Body of pancreas (tissue), 4 donors: ENCODE results near the gene P2RY8. TPM values are rescaled to one million over a fixed set of nuclear protein-coding genes. Genes with fewer than 3 reads are reported as not detected.

Experiments used
- ATAC-seq: fragments of 150-250 bp; one replicate; pipeline ENCODE4 v1.9.1; 2016
- DNase-seq, 4 donors: peaks; one replicate each; pipeline ENCODE4 v3.0.0-alpha.2; 2019
- H3K27ac ChIP-seq, 4 donors: fragments of 200-600 bp; sonication (generic); 1 replicate in 3 of 4; 2 replicates in 1 of 4; pipeline versions ENCODE4 v1.5.1 to v1.6.1; 2016 to 2019; ENCODE audit warnings: mild to moderate bottlenecking in 1 of 4, mixed read lengths in 1 of 4, moderate library complexity in 1 of 4
- H3K27me3 ChIP-seq, 2 donors: fragments of 200-600 bp; sonication (generic); one replicate each; pipeline ENCODE4 v1.6.0; 2016; ENCODE audit warnings: mild to moderate bottlenecking in 1 of 2
- H3K36me3 ChIP-seq, 2 donors: fragments of 200-600 bp; sonication (generic); replicated peaks in 1 of 2; 2 replicates each; pipeline ENCODE4 v1.5.1; 2016; ENCODE audit warnings: low read depth in 2 of 2; ENCODE audit not compliant: insufficient read depth in 1 of 2
- H3K4me1 ChIP-seq: fragments of 200-600 bp; sonication (generic); one replicate; pipeline ENCODE4 v1.6.0; 2016
- H3K4me3 ChIP-seq, 2 donors: fragments of 200-600 bp; sonication (generic); 1 replicate in 1 of 2; 2 replicates in 1 of 2; pipeline ENCODE4 v1.5.1; 2016 to 2019
- H3K9me3 ChIP-seq, 3 donors: fragments of 200-600 bp; sonication (generic); 1 replicate in 2 of 3; 2 replicates in 1 of 3; pipeline ENCODE4 v1.5.1; 2016
- CTCF ChIP-seq, 7 experiments: fragments of 450-650 bp in 4 of 7; fragments of 200-600 bp in 3 of 7; sonication (generic) in 3 of 7; IDR thresholded peaks; one replicate each; pipeline ENCODE4 v1.5.1; 2016 to 2019; ENCODE audit warnings: antibody characterized with exemption in 7 of 7
- POLR2A ChIP-seq, 3 donors: fragments of 450-650 bp; IDR thresholded peaks; one replicate each; pipeline ENCODE4 v1.6.1; 2016; ENCODE audit warnings: antibody characterized with exemption in 3 of 3, mild to moderate bottlenecking in 2 of 3
- WGBS, 2 donors: methylation state at CpG; one replicate each; pipeline ENCODE4 v1.1.5; 2017; 5-methylcytosine and 5-hydroxymethylcytosine counted together
- intact Hi-C: fragments of 100-400 bp; cut with DNase I; formaldehyde crosslinking; loops from one replicate; pipeline ENCODE4 v1.15.1; 2023
- total RNA-seq, 2 donors: library from RNA; depleted of rRNA; stranded (reverse); fragments of >200 nt; gene quantifications; one replicate each; pipeline ENCODE4 v1.1.0, GENCODE V29; 2016

P2RY8 gene
- total RNA-seq, 2 donors from 2014 or later: 0.66 to 0.78 TPM

GRCh38 chrX:1529756-1530155 is 7.2 kb downstream of the P2RY8 start:
- H3K9me3 ChIP-seq: no peaks in the 10 kb centered on the region
- 73 to 75% methylated on average over 6 of the region's 6 CpGs for WGBS, 2 donors
- no peaks in the 10 kb centered on the region for H3K27me3 ChIP-seq
- ATAC-seq (no peak), DNase-seq (no peak)
- intact Hi-C loops: no loop called here
- no peak overlapping the region for H3K27ac ChIP-seq
- no peaks in the 10 kb centered on the region for H3K36me3 ChIP-seq
- H3K4me1 ChIP-seq: no peaks in the 10 kb centered on the region
- TF ChIP-seq POLR2A (IDR thresholded peaks at IDR 0.05): no peak
- no peak for TF ChIP-seq CTCF (IDR thresholded peaks at IDR 0.05)
- no peak overlapping the region for H3K4me3 ChIP-seq

GRCh38 chrX:1529328-1529727 is 7.7 kb downstream of the P2RY8 start:
- DNase-seq (no peak), ATAC-seq (no peak)
- no peak overlapping the region for H3K27ac ChIP-seq
- no peaks in the 10 kb centered on the region for H3K9me3 ChIP-seq
- H3K4me3 ChIP-seq: no peak overlapping the region
- no peak for TF ChIP-seq POLR2A (IDR thresholded peaks at IDR 0.05)
- no peak for TF ChIP-seq CTCF (IDR thresholded peaks at IDR 0.05)
- H3K36me3 ChIP-seq: no peaks in the 10 kb centered on the region
- no peaks in the 10 kb centered on the region for H3K27me3 ChIP-seq
- 27 to 46% methylated on average over 1 to 2 of the region's 2 CpGs for WGBS, 2 donors
- no peaks in the 10 kb centered on the region for H3K4me1 ChIP-seq
- intact Hi-C loops: no loop called here

GRCh38 chrX:1528884-1529203 is 8.1 kb downstream of the P2RY8 start:
- Histone ChIP-seq H3K4me3 (no peak overlapping the region), H3K9me3 (no peaks in the 10 kb centered on the region), H3K27me3 (no peaks in the 10 kb centered on the region), H3K36me3 (no peaks in the 10 kb centered on the region), H3K27ac (no peak overlapping the region), H3K4me1 (no peaks in the 10 kb centered on the region)
- intact Hi-C loops: no loop called here
- DNase-seq (no peak), ATAC-seq (no peak)
- TF ChIP-seq CTCF (IDR thresholded peaks at IDR 0.05) (no peak), POLR2A (IDR thresholded peaks at IDR 0.05) (no peak)
- 40 to 48% methylated on average over 5 of the region's 5 CpGs for WGBS, 2 donors

GRCh38 chrX:1528186-1528883 is 8.7 kb downstream of the P2RY8 start:
- no peak for DNase-seq
- no peaks in the 10 kb centered on the region for H3K4me1 ChIP-seq
- H3K36me3 ChIP-seq: no peaks in the 10 kb centered on the region
- no peaks in the 10 kb centered on the region for H3K9me3 ChIP-seq
- no peak overlapping the region for H3K4me3 ChIP-seq
- 57 to 77% methylated on average over 9 of the region's 9 CpGs for WGBS, 2 donors
- no peak for ATAC-seq
- no peak overlapping the region for H3K27ac ChIP-seq
- intact Hi-C loops: no loop called here
- TF ChIP-seq CTCF (IDR thresholded peaks at IDR 0.05) (no peak), POLR2A (IDR thresholded peaks at IDR 0.05) (no peak)
- no peaks in the 10 kb centered on the region for H3K27me3 ChIP-seq

GRCh38 chrX:1527457-1527856 is 9.5 kb downstream of the P2RY8 start:
- Histone ChIP-seq H3K4me3 (no peak overlapping the region), H3K9me3 (no peaks in the 10 kb centered on the region), H3K27me3 (no peaks in the 10 kb centered on the region), H3K4me1 (no peaks in the 10 kb centered on the region), H3K36me3 (no peaks in the 10 kb centered on the region), H3K27ac (no peak overlapping the region)
- intact Hi-C loops: no loop called here
- TF ChIP-seq POLR2A (IDR thresholded peaks at IDR 0.05): no peak
- TF ChIP-seq CTCF (IDR thresholded peaks at IDR 0.05): no peak
- no peak for DNase-seq
- ATAC-seq: no peak
- WGBS, 2 donors: 56% methylated on average over 1 of the region's 1 CpG
